Lower leg skin (tissue), 3 donors: ENCODE measurements around the gene ABHD11.

Experiments used
- POLR2A ChIP-seq, 2 donors: fragments of 450-650 bp; IDR thresholded peaks; one replicate each; pipeline ENCODE4 v1.6.1; 2016 to 2017; ENCODE audit warnings: antibody characterized with exemption in 2 of 2, mild to moderate bottlenecking in 1 of 2, moderate library complexity in 1 of 2
- TF ChIP-seq, protein P1 (sequence below), 3 donors: fragments of 450-650 bp; IDR thresholded peaks; one replicate each; pipeline ENCODE4 v1.5.1; 2016; ENCODE audit warnings: antibody characterized with exemption in 3 of 3, mild to moderate bottlenecking in 3 of 3, moderate library complexity in 2 of 3

DNA sequence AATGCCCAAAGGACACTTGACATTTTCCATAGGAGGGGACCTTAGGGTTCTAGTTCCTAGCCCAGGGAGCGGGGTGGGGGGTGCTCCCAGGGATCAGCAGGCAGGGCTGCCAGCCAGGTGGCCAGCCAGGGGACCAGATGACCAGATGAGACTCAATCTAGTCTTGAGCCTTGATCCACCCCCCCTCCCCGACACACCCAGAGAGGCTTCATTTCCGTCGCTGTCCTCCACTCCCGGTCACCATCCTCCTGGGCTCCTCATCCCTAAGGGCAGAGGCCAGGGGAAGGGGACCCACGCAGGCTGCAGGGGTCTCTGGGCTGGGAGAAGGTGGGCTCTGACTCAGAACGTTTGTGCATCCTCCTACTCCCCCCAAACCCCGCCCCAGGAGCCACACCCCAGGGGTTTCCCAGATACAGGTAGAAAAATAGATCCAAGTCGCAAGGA, 20.1 kb downstream of the ABHD11 start:
- no peak for TF ChIP-seq POLR2A (IDR thresholded peaks at IDR 0.05)
- TF ChIP-seq, protein P1, sequence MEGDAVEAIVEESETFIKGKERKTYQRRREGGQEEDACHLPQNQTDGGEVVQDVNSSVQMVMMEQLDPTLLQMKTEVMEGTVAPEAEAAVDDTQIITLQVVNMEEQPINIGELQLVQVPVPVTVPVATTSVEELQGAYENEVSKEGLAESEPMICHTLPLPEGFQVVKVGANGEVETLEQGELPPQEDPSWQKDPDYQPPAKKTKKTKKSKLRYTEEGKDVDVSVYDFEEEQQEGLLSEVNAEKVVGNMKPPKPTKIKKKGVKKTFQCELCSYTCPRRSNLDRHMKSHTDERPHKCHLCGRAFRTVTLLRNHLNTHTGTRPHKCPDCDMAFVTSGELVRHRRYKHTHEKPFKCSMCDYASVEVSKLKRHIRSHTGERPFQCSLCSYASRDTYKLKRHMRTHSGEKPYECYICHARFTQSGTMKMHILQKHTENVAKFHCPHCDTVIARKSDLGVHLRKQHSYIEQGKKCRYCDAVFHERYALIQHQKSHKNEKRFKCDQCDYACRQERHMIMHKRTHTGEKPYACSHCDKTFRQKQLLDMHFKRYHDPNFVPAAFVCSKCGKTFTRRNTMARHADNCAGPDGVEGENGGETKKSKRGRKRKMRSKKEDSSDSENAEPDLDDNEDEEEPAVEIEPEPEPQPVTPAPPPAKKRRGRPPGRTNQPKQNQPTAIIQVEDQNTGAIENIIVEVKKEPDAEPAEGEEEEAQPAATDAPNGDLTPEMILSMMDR (IDR thresholded peaks at IDR 0.05): no peak
